ENCODE results near the gene LEKR1.

GRCh38 chr3:156957715-156958114 is 131.6 kb downstream of the LEKR1 start:
- TF ChIP-seq, protein P1, sequence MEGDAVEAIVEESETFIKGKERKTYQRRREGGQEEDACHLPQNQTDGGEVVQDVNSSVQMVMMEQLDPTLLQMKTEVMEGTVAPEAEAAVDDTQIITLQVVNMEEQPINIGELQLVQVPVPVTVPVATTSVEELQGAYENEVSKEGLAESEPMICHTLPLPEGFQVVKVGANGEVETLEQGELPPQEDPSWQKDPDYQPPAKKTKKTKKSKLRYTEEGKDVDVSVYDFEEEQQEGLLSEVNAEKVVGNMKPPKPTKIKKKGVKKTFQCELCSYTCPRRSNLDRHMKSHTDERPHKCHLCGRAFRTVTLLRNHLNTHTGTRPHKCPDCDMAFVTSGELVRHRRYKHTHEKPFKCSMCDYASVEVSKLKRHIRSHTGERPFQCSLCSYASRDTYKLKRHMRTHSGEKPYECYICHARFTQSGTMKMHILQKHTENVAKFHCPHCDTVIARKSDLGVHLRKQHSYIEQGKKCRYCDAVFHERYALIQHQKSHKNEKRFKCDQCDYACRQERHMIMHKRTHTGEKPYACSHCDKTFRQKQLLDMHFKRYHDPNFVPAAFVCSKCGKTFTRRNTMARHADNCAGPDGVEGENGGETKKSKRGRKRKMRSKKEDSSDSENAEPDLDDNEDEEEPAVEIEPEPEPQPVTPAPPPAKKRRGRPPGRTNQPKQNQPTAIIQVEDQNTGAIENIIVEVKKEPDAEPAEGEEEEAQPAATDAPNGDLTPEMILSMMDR (IDR thresholded peaks at IDR 0.05; ENCODE audit: low read length) = no peak
- no peak for TF ChIP-seq EZH2phosphoT487 (IDR thresholded peaks at IDR 0.05; ENCODE audit: low read length)
- TF ChIP-seq EZH2 (optimal IDR thresholded peaks at IDR 0.05; ENCODE audit: low read depth, low read length) = no peak
